G401 (cell line): ENCODE measurements around the gene CRAT. TPM values are rescaled to one million over a fixed set of nuclear protein-coding genes. Genes with fewer than 3 reads are reported as not detected.

ENCODE experiments used
- DNase-seq: peaks from one replicate; pipeline ENCODE4 v3.0.0-alpha.2; 2015; ENCODE audit warnings: low spot score
- in situ Hi-C: cut with HindIII; loops from 2 replicates; pipeline ENCODE4 v1.10.0; 2016; ENCODE audit warnings: low sequenced_read_pairs, mixed read lengths
- total RNA-seq: library from RNA; depleted of rRNA; stranded (reverse); fragments of >200 nt; shearing (Covaris generic); gene quantifications from 2 replicates; pipeline ENCODE4 v1.2.3, GENCODE V29; 2014

The CRAT gene
- total RNA-seq, 1 experiment from 2014 or later: 22.7 TPM

DNA sequence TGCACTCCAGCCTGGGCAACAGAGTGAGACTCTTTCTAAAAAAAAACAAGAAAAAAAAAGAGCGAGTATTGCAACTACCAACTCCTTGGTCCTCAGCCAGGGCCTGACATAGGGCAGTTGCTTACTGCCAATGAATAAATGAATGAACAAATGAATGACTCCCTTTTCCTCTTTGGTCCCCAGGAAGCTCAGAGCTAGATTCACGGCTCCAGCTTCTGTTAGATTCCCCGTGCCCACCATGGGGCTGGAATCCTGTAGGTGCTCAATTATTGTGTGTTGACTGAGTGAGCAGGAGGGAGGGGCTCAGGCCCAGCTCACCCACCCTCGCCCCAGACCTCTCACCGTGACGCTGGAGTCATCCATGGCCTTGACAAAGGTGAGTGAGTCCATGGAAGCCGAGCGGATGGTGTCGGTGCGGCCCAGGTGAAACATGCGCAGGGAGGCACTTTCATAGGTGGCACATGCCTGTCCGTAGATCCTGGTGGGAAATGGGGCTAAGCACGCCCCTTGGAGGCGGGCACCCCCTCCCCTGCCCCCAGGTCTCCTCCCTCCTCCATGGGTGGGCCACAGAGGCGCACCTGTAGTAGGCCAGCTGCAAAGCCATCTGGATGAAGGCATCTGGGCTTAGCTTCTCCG lies 12.8 kb downstream of the CRAT start:
- DNase-seq: no peak
- in situ Hi-C loops: no loop called here

DNA sequence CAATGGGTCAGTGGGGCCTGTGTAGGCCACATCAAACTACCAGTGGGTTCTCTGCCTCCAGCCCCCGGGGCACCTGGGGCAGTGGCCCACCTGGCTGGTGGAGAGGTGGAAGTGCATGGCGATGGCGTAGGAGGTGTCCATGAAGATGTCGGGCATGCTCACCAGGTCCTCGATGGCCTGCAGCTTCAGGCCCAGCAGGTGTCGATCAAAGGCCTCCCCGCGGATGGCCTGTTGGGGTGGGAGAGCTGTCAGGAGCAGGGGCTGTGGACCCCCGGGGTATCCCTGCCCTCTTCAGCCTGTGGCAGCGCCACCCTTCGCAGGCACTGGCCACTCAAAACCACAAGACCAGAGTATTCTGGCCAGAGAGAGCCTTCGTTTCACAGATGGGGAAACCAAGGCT lies 14.7 kb downstream of the CRAT start:
- DNase-seq: no peak
- in situ Hi-C loops: no loop called here

DNA sequence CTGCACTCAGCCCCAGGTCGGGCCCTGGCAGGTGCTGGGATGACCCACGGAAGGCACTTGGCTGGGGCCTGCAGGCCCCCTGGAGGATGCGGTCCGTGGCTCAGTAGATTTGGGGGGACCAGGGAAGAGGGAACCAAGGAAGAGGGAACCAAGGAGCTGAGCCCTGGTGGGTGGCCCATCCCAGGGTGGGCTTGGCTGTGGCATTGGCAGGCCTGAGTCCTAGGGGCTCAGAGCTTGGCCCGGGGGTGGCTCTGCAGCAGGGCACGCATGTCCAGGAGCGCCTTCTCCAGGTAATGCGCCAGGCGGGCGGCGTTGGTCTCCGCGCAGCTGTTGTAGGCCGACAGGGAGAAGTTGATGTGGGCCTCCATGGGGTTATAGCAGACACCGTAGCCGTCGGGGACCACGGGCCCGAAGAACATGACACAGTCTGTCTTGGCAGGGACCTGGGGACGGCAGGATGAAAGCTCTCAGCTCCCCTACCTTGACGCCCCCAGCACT lies 15.4 kb downstream of the CRAT start:
- in situ Hi-C loops: no loop called here
- DNase-seq: no peak

DNA sequence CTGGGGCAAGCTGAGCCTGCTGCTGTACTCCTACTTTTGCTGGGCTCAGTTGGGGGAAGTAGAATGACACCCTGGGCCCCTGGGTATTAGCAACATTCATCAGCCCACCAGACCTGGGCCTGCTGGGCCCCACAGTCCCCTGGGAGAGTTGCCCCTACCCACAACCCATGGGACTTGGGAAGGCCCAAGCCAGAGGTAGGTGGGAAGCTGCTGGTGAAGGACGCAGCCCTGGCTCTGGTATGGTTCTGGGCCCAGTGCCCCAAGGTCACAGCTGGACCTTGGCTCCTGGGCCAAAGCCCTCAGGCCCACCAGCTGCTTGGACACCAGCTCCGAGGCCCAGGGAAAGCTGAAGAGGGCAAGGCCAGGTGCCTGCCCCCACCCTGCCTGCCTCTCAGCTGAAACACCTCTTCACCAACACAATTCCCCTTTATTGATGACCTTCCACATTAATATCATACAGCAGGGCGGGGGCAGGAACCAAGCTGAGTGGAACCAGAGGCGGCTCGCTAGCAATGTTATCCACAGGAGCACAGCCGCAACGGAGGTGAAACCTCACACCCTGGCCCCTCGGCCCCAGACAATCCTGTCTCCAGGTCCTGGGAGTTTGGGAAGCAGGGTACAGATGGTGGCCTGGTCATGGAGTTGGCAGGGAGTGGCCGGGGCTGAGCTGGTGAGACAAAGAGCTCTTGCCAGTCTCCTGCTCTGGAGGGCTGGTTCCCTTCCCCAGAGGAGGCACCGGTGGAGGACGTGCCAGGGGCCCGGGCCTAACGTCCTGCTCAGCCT lies 16.0 kb downstream of the CRAT start:
- in situ Hi-C loops: no loop called here
- no peak for DNase-seq

DNA sequence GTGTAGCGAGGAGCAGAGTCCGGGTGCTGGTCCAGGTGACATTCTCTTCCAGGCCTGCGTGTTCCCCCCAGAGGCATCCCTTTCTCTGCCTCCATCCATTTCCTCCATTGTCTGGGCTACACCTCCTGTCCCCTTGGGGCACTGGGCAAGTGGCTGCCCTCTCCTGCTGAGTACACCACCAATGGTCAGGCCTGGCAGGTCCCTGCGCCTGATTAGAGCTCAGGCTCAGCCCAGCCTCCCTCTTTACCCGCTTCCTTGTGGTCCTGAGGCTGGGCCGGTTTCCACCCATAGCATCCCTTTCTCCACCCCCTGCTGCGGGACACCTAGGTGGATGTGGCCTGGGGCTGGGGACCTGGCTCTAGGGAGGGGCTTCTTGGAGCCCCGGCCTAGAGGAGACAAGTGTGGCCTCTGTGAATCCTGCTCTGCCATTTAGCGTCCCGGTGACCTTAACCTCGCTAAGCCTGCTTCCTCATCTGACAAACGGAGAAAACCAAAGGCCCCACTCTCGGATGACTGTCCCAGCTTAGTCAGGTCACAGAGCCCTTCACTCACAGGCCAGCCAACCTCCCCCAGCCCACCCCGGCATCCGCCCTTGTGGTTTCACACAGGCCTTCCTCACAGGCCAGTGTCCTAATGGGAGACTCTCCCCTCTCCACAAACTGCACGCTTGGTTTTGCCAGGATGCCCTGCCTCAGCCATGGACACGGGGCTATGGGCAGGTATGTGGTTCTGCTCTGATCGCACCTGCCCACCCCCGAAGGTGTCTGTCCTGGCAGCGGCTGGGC lies 16.8 kb downstream of the CRAT start:
- in situ Hi-C loops: no loop called here
- no peak for DNase-seq

DNA sequence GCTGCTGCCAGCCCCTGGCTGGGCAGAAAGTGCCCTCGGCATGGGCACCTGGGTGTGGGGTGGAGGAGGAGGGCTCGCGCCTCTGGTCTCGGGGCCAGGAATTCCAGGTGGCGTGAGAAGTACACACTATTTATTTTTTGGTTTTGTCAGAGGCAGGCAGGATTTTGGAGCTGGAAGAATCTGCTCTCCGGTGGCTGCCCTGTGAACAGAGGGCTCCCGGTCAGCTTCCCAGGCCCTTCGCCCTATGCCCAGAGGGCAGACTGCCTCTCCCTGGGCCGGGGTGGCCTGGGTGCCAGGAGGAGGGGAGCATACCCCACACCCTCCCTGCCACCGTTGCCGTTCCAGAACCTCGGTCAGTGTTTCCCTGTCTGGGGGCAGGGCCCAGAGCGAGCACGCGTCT lies 21.3 kb downstream of the CRAT start:
- in situ Hi-C loops: no loop called here
- DNase-seq: no peak

DNA sequence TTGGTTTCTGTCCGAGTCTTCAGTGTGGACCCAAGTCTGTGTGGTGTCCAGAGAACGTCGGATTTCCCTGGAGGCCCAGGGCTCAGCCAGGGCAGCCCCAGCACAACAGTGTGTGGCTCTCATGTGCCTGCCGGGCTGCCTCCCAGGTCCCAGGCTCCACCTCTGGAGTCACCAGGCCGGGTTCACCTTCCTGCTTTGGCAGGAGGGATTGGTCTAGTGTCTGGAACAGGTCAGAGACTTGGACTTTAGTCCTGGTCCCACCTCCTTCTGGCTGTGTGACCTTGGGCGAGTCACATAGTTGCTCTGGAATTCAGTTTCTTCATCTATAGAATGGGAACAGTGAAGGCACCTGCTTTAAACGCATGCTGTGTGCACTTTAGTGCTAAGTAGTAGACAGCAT lies 26.5 kb downstream of the CRAT start:
- in situ Hi-C loops: no loop called here
- DNase-seq: no peak

DNA sequence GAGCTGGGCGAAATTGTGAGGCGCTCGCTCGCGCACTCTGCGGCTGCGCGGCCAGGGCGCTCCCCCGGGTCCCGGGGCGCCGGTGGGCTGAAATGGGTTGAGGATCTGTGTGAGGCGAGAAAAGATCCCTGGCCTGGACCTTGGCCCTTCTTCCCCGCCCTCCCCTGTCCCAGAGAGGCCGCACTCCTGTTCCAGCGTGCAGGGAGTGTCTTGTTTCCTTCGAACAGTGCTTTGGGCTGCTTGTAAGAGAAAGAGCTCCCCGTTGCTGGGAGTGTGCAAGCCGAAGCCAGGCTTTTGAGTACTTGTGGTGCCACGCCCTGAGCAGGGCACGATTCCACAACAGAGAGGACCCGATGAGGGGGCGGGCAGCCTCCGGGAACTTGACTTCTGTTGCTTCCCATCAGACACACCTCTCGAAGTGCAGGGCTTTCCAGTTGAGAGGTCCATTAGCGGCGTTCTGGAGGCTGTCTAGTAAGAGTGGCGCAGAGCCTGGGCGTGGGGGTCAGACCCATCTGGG lies 29.1 kb downstream of the CRAT start:
- in situ Hi-C loops: no loop called here
- no peak for DNase-seq

DNA sequence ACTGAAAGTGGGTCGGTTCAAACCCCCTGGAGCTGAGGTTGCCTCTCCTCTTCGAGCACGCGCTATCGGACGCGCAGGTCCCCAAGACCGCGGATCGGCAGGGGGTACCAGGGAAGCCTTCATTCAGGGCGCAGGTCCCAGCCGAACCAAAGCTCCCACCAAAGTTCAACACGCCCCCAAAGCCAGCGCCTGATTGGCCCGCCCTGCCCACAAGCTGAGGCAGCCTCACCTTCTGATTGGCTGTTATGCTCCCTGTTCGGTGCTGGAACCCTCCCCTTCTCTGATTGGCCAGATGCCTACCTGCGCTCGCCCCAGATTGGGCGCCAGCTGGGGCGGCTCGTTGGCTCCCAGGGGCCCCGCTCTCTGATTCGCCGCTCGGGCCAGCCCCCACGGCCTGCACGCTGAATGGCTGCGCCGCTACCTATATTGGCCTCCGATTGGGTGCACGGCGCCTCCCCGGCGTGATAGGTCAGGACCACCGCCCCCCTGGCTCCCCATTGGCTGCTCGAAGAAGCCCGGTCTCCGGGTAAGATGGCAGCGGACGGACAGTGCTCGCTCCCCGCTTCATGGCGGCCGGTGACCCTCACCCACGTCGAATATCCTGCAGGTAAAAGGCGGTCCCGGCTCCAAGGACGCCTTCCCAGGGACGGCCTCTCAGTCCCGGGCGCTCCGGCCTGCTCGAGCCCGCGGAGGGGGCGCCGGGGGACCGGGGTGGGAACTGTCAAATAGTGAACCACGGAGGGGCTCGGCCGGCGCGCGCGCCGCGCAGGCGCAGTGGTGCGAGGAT lies 29.8 kb downstream of the CRAT start, which contains the start of gene DOLPP1:
DOLPP1 (plus strand) TSS at position 511 of the 787 bp plus-strand sequence; CDS start at position 532, 21 bp downstream.
- in situ Hi-C loops: no loop called here
- DNase-seq: peak; percentile 99

DNA sequence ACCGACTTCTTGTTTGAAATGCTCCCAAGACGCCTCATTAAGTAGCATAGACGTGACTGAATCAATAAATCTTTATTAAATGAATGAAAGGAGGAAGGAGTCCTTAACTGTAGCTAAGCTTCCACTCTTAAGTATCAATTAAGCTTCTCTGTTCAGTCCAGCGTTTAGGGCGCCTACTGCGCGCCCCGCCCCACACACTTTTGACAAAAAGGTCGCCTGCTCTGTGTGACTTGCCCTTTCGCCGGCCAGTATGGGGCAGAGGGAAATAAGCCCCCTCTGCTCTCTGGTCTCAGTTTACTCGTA lies 30.3 kb downstream of the CRAT start:
- in situ Hi-C loops: no loop called here
- DNase-seq: no peak

DNA sequence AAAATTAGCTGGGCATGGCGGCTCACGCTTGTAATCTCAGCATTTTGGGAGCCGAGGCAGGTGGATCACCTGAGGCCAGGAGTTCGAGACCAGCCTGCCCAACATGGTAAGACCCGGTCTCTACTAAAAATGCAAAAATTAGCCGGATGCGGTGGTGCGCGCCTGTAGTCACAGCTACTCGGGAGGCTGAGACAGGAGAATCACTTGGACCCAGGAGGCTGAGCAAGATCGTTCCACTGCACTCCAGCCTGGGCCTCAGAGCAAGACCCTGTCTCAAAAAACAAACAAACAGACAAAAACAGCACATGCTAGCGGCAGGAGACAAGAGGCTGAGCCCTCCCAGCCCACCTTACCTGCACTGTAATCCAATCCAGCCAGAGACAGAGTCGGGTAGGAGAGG lies 30.8 kb downstream of the CRAT start:
- DNase-seq: no peak
- in situ Hi-C loops: no loop called here

DNA sequence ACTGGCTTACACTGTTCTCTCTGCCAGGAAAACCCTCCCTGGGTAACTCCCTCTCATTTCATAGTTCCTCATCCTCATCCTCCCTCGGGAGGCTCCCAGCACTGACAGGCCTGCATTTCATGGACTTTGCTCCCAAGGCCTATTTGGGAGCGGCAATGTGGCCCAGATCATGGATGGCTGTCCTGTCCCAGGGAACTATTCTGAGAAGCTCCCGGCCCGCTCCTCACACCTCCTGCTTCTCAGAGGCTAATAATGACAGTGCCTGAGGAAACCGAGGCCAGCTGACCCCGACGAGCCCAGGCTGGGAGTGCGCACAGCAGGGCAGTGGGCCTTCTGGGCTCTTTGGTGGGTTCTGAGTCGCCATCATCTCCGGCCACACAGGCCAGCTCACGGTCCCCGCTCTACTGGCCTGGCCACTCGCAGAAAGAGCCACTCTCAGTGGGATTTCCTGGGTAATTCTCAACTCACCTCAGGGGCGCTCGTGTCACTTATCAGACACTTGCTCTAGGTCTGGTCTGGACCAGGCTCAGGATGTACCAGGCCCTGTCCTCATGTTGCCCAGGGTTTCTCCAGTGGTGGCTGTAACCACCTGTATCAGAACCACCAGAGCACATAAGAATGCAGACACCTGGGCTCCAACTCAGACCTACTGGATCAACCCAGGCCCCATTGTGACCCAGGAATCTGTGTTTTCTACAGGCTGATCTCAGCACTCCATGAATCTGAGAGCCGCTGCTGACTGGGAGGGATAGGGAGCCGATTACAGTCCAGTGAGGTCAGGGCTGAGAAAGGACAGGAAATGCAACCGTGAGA lies 31.7 kb downstream of the CRAT start:
- no peak for DNase-seq
- in situ Hi-C loops: no loop called here

DNA sequence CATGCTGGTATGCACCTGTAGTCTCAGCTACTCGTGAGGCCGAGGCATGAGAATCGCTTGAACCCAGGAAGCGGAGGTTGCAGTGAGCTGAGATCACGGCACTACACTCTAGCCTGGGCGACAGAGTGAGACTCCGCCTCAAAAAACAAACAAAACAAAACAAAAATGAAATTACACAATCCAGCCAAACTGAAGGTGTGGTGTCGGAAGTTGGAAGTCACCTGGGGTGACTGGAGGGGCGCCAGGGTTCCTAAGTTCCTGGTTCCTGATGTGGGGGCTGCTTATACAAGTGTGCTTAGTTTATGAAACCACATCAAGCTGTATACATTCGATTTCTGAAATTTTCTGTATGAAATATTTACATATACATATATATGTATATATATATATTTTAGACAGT lies 33.4 kb downstream of the CRAT start:
- DNase-seq: no peak
- in situ Hi-C loops: no loop called here

DNA sequence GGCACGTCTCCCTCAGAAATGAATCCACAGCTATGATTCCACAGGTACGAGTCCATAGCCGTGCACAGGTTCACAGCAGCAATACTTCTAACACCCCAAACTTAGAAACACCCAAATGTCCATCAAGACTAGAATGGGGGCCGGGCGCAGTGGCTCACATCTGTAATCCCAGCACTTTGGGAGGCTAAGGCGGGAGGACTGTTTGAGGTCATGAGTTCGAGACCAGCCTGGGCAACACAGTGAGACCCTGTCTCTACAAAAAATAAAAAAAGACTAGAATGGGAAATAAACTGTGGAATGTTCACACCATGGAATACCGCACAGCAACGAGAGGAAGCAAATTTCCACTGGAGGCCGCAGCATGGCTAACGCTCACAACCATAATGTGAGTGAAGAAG lies 34.0 kb downstream of the CRAT start:
- in situ Hi-C loops: no loop called here
- no peak for DNase-seq

DNA sequence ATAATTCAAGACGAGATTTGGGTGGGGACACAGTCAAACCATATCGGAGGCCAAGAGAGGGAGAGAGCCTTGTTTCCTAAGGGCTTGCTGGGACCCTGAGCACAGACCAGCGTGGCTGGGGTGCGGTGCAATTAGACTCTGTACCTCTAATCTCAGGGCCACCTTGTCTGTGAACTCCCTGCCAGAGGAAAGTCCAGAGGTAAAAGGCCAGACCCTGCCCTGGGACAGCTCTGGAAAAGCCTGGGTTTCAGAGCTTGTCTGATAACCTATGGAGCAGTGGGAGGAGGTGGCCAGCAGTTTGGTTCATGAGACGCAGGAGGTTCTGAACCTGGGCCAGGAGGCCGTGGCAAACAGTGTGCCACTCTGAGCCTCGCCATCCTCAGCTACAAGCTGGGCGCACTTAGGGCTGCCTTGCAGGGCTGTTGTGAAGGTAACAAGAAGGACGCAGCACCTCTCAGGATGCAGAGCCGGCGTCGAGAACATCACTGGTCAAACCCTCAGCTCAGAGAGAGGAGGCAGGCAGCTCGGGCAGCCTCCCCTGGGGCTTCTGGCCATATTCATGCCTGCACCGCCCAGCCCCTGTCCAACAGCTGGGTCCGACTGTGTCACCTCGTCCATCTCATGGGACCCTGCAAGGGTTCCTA lies 34.5 kb downstream of the CRAT start:
- in situ Hi-C loops: no loop called here
- DNase-seq: no peak

DNA sequence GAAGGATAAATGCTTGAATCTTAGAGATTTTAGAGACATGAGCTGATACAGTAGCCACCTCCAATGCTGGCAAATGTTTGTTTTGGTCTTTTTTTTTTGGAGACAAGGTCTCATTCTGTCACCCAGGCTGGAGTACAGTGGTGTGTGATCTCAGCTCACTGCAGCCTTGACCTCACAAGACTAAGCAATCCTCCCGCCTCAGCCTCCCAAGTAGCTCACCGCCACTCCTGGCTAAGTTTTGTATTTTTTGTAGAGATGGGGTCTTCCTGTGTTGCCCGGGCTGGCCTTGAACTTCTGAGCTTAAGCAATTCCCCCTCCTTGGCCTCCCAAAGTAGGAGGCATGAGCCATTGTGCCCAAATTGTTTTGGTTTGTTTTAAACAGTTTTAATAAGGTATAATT lies 36.5 kb downstream of the CRAT start:
- DNase-seq: no peak

DNA sequence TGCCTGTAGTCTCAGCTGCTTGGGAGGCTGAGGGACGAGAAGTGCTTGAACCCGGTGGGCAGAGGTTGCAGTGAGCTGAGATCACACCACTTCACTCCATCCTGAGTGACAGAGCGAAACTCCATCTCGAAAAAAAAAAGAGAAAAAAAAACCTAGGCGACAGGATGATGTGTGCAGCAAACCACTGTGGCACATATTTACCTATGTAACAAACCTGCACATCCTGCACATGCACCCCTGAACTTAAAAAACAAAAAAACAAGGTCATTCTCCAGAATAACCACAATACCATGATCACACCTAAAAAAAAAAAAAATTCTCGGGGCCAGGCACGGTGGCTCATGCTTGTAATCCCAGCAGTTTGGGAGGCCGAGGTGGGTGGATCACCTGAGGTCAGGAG lies 37.2 kb downstream of the CRAT start:
- in situ Hi-C loops: no loop called here
- no peak for DNase-seq

More for the DNA sequence above, 36.5 kb downstream of the CRAT start:
- in situ Hi-C loops: no loop called here

DNA sequence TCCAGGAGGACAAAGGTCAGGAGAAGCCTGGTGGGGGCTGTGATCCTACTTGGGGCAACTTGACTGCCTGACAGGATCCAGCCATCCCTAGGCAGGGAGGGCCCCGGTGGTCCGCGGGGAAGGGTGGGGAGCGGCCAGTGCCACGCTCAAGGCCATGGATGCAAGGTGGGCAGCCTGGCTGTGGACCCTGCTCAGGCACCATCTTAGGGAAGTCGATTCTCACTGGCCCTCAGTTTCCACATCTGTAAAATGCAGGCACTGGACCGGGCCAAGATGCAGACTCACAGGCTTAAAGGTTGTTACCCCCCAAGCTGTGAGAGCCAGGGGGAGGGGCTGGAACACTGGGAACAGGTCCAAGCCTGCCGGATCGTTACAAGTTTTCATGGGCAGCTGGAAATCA lies 38.4 kb downstream of the CRAT start:
- in situ Hi-C loops: no loop called here
- DNase-seq: no peak
